DMS153 treated with DMSO at 0.1 percent for 48 hours (cell line): ENCODE results near the gene KRT74.

Experiments
- DNase-seq: peaks from one replicate; lab custom pipeline; 2025; ENCODE audit not compliant: unreplicated experiment; lab: John Stamatoyannopoulos, UW

KRT74 gene

GRCh38 chr12:52573743-52574142, at the start of gene KRT74:
Gene KRT74 (minus strand): TSS chr12:52573843. CDS start chr12:52573777, 66 bp downstream.
- no peak for DNase-seq

- no peak for DNase-seq
These were observed 48.7 kb upstream of the KRT74 start for GRCh38 chr12:52622349-52622748.

DNA sequence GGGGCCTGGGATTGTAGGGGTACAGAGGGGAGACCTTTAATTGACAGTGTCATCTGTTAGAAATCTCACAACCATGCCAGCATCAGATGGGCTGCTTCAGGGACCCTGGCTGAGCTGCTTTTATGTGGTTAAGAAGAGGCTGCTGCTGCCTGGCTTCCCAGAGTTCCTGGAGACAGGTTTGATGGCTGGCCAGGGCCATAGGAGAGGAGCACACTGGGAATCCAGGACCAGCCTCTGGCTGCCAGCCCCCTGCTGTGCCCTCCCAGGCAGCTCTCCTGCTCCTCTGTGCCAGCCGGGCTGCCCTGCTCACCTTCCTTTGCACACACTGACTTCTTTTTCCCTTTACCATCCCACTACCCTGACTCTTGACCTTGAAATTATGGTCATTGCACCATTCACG, 45.2 kb upstream of the KRT74 start:
- DNase-seq: no peak

- DNase-seq: no peak
These were observed 44.6 kb upstream of the KRT74 start, which contains the start of gene KRT73 for GRCh38 chr12:52618216-52618615. Gene KRT73 (minus strand): TSS chr12:52618559. CDS start chr12:52618524, 35 bp downstream.

GRCh38 chr12:52617403-52617785, 43.8 kb upstream of the KRT74 start:
- DNase-seq: no peak

GRCh38 chr12:52616680-52617402, 43.2 kb upstream of the KRT74 start:
- no peak for DNase-seq

DNA sequence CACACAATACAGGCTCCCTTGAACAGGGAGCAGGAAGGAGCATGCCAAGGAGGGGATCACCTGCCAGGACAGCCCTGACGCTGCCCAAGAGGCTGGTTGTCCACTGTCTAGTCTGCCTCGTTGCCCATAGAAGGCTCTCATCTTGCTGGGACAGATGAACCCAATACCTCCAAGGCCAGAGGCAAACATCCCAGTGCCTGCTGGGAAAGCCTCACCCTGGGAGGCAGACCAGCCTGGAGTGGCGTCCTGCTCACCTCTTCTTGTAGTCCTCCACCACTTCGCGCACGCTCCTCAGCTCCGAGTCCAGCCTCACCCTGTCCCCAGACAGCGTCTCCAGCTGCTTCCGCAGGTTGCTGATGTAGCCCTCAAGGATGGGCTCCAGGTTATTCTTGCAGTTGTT, 42.3 kb upstream of the KRT74 start:
- no peak for DNase-seq

DNA sequence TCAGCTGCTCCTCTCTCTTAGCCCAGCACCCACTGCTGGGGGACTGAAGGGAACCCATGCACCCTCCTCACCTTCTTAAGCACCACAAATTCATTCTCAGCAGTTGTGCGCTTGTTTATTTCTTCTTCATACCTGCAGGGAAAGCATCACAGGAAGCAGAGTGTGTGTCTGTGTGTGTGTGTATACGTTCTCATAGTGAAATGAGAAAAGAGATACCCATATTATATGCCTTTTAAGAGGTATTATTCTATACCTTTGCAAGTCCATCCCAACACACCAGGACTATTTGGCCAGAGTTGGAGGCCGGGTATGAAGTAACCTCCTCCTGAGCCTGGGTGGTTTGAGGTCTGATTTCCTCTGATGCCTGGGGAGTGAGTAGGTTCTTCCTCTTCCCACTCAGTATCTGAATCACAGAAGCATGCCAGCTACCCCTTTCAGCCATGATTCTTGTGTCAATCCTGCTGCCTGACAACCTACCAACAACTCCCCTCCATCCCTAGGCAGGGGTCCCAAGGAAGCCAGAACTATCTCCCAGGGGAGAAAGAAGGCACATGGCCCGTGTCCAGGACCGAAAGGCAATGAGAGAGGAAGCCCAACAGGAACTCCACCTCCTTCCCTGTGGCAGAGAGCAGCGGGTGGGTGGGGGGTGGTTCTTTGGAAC, 41.7 kb upstream of the KRT74 start:
- DNase-seq: no peak

- no peak for DNase-seq
These were observed 41.0 kb upstream of the KRT74 start for GRCh38 chr12:52614381-52615207.

DNA sequence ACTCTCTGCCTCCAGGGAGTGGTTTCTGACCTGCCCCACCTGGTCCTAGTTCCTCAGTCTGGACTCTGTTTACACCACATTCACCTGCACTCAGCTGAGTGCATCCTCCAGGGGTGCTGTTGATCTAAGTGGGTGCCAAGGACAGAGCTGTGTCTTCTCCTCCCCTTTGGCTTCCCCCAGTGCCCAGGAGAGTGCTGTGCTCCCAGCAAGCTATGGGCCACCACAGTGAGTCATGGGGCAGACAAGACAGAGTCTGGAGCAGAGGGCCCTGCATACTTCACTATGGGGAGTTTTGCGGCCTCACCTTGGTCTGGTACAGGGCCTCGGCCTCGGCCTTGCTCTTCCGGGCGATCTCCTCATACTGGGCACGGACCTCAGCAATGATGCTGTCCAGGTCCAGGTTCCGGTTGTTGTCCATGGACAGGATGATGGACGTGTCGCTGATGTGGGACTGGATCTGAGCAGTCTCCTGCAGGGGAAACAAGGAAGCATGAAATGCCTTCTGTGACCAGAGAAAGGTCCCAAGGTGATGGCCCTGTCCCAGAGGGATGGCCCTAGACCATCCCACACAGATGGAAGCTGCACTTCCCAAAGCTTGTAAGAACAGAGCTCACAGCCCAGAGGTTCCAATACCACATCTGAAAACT, 39.9 kb upstream of the KRT74 start:
- no peak for DNase-seq

DNA sequence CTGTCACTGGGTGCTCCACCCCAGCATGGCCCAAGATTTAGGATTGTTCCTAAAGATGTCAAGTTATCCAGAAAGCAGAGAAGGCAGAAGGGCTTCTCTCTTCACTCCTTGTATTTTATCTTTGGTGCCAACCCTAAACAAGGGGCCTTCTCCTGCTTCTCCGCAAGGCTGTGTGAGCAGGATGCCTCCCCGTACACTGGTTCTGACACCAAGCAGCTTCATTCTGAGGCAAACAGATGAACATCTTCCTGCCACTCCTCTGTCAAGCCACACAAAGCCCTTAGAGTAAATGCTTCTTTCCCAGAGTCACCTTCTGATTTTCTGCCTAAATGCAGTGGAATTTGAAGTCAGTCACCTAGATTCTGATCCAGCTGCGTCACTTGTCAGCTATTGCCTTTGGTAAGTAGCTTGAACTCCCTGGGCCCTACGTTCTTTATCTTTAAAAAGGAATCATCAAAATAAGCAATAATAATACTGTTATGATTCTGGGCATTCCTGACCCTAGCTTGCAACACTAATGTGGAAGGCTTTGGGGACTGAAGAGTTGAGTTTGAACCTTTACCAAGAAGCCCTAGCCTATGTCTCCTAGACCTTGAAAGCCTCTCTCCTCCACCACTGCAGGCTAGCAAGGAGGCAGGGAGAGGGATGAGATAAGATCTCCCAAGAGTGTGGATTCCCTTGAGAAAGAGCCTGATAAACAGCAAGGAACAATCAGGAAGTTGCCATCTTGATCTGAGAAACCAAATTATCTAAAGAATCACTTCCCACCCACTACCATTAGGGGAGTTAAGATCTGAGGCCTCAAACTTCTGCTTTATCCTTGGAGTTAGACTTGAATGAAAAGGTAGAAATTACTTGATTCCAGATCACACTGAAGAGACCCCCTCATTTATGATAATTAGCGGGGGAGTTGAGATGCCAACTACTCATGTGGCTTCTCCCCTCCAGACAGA, 39.1 kb upstream of the KRT74 start:
- DNase-seq: no peak

- DNase-seq: no peak
These were observed 37.4 kb upstream of the KRT74 start for GRCh38 chr12:52611080-52611468.

DNA sequence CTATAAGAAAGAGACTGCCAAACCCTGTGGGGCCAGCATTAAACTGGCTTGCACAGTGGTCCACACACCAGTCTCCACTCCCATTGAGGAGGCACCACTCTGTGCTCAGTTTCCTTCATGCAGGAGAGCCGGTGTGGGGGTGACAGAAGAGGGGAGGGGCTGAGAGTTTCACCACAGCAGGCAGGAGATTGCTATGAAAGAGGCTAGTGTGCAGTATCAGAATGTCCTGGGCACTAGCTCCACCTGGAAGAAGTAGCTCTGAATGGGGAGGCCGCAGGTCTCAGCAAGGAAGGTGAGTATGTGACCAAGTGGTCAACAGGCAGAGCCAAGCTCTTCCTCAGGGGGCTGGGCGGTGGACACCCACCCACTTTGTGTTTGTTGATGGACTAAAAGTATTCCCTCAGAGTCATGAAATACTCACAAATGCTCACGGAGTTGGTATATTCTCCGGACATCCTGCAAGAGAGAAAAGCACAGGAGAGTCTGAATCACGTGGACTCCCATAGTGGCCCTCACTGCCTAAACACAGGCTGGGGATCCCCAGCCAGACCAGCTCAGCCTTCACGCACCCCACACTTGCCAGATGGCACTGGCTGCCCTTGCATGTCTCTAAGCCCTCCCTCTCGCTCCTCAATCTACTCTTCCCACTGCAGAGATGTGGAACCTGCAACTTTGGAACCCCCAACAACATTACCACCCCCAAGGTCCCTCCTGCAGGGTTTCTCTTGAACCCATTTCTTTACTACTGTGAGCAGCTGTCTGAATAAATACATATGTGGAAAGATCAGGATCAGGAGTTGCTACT, 35.4 kb upstream of the KRT74 start:
- no peak for DNase-seq

DNA sequence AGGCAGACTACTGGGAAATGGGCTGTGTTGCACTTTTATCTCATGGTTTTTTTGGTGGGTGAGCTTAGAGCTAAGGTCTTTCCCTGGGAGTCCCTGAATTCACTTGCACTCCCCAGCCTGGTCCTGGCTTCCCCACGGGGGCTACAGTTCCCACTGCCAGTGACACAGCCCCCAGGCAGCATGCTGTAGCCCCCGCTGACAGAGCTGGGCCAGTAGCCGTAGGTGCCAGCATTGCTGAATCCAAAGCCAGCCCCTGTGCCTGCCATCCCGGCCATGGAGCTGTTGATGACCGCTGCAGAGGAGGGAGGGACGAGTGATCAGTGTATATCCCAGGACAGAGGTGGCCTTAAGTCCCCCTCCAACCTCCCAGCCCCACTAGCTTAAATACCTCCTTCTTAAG, 34.5 kb upstream of the KRT74 start:
- no peak for DNase-seq

DNA sequence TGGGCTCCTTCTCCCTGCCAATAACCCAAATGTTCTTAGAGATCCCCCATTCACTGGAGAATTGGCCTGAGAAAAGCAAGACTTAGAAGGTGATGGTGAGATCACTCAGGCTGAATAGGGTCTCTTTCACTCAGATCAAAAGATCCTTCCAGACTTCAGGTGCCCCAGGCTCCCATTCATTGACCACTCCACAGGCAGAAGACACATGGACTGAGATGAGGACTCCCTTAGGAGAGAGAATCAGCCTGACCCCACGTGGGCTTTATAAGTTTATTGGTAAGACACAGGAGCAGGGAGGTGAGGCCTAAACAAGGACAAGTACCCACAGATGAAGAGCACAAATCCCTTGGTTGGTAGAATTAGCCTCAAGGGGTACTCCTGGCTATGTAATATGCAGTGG, 33.7 kb upstream of the KRT74 start:
- DNase-seq: no peak

DNA sequence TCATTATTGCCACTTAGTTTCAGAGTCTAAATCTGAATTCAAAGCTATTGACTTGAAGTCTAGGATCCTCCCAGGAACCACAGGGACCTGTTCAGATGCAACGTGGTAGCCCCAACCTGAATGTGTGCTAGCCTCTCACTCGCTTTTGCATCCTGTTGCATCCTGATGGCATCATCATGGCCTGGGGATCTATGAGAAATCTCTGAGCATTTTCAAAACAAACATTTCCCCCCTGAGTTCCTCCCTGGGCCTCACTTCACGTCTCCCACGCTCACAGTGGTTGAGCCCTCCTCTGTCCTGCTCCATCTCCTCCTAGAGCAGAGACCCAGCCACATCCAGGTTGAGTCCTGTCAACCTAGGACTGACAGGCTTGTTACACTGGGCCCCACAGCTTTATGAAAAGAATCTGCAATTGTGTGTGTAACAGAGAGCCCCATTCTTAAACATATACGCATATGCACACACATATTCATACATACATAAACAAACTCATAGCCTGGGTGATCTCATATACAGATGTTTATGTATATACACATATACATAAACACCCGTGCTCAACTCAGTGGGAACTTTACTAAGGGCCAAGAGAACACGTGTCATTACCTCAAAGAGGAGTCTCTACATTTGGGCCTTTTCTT, 33.1 kb upstream of the KRT74 start:
- no peak for DNase-seq

GRCh38 chr12:52606096-52606495, 32.5 kb upstream of the KRT74 start:
- no peak for DNase-seq

GRCh38 chr12:52605542-52605941, 31.9 kb upstream of the KRT74 start:
- DNase-seq: no peak

DNA sequence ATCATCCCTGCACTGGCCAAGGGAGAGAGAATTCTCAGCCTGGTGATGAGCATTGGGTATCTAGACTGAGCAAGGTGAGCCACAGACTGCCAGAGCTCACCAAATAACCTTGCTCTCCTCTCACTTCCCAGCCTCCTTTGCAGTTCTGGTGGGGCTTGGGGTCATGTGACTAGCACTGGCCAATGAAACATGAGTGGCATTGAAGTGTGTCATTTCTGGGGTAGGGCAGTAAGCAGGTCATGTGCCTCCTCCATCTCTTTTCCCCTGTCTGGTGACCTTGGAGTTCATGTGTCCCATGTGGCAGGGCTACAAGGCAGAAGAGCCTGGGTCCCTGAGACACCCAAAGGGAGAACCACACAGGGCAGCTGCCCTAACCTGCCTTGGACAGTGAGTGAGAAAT, 31.2 kb upstream of the KRT74 start:
- DNase-seq: no peak
